Sigmoid colon (tissue), 4 donors: ENCODE results near the gene ITPR1.

Source experiments
- EP300 ChIP-seq, 4 donors: sonication (generic); formaldehyde crosslinking; IDR thresholded peaks; one replicate each; pipeline ENCODE4 v1.6.1; 2017; ENCODE audit warnings: antibody characterized with exemption in 4 of 4
- POLR2AphosphoS5 ChIP-seq, 4 donors: sonication (generic); formaldehyde crosslinking; IDR thresholded peaks; one replicate each; pipeline ENCODE4 v1.6.1; 2017; ENCODE audit warnings: antibody characterized with exemption in 4 of 4
- TF ChIP-seq, protein P1 (sequence below), 4 experiments: fragments of 450-650 bp in 3 of 4; fragments of 200-600 bp in 1 of 4; IDR thresholded peaks; one replicate each; pipeline ENCODE4 v1.5.1; 2016 to 2019; ENCODE audit warnings: antibody characterized with exemption in 4 of 4, mild to moderate bottlenecking in 3 of 4, moderate library complexity in 2 of 4

GRCh38 chr3:4501437-4501836, 8.3 kb downstream of the ITPR1 start:
- TF ChIP-seq, protein P1, sequence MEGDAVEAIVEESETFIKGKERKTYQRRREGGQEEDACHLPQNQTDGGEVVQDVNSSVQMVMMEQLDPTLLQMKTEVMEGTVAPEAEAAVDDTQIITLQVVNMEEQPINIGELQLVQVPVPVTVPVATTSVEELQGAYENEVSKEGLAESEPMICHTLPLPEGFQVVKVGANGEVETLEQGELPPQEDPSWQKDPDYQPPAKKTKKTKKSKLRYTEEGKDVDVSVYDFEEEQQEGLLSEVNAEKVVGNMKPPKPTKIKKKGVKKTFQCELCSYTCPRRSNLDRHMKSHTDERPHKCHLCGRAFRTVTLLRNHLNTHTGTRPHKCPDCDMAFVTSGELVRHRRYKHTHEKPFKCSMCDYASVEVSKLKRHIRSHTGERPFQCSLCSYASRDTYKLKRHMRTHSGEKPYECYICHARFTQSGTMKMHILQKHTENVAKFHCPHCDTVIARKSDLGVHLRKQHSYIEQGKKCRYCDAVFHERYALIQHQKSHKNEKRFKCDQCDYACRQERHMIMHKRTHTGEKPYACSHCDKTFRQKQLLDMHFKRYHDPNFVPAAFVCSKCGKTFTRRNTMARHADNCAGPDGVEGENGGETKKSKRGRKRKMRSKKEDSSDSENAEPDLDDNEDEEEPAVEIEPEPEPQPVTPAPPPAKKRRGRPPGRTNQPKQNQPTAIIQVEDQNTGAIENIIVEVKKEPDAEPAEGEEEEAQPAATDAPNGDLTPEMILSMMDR (IDR thresholded peaks at IDR 0.05) = no peak
- TF ChIP-seq POLR2AphosphoS5 (IDR thresholded peaks at IDR 0.05) (no peak), EP300 (IDR thresholded peaks at IDR 0.05) (no peak)
